Activated T-cell treated with anti-CD3 and anti-CD28 coated beads, Interleukin-2, amount 50 U/mL, for 48 hours (primary cell): ENCODE data around the gene TMPRSS4.
A peak's percentile ranks its signal among the peaks of the same experiment; 100 is the strongest.

Experiments used
- DNase-seq, 2 experiments: peaks; one replicate each; pipeline ENCODE4 v3.0.0-alpha.2; 2020

The TMPRSS4 gene

GRCh38 chr11:118108513-118108912, 31.6 kb downstream of the TMPRSS4 start:
- DNase-seq: no peak

GRCh38 chr11:118109231-118109630, 32.4 kb downstream of the TMPRSS4 start:
- no peak for DNase-seq

- DNase-seq: no peak
These were observed 34.3 kb downstream of the TMPRSS4 start for GRCh38 chr11:118111019-118111743.

GRCh38 chr11:118111744-118112035, 34.8 kb downstream of the TMPRSS4 start:
- no peak for DNase-seq

- DNase-seq: no peak
These were observed 36.0 kb downstream of the TMPRSS4 start for GRCh38 chr11:118112711-118113430.

- DNase-seq: no peak
These were observed 37.4 kb downstream of the TMPRSS4 start for GRCh38 chr11:118114266-118114665.

GRCh38 chr11:118115048-118115447, 38.2 kb downstream of the TMPRSS4 start:
- no peak for DNase-seq

GRCh38 chr11:118117790-118118601, 41.1 kb downstream of the TMPRSS4 start:
- peak; percentile 29 to 37 for DNase-seq

- DNase-seq: no peak
These were observed 43.9 kb downstream of the TMPRSS4 start for GRCh38 chr11:118120793-118121192.

- no peak for DNase-seq
These were observed 48.2 kb downstream of the TMPRSS4 start for GRCh38 chr11:118124929-118125535.

GRCh38 chr11:118126082-118126838, 49.4 kb downstream of the TMPRSS4 start:
- no peak for DNase-seq

GRCh38 chr11:118128310-118128709, 51.4 kb downstream of the TMPRSS4 start:
- DNase-seq: no peak

- no peak for DNase-seq
These were observed 52.0 kb downstream of the TMPRSS4 start for GRCh38 chr11:118128721-118129470.

GRCh38 chr11:118129471-118130172, 52.7 kb downstream of the TMPRSS4 start:
- DNase-seq: no peak

GRCh38 chr11:118132385-118133151, 55.7 kb downstream of the TMPRSS4 start:
- no peak for DNase-seq

- DNase-seq: no peak
These were observed 56.9 kb downstream of the TMPRSS4 start for GRCh38 chr11:118133816-118134215.

- DNase-seq: no peak
These were observed 58.3 kb downstream of the TMPRSS4 start for GRCh38 chr11:118135051-118135795.

GRCh38 chr11:118135796-118136165, 58.9 kb downstream of the TMPRSS4 start:
- DNase-seq: no peak

GRCh38 chr11:118136341-118136740, 59.5 kb downstream of the TMPRSS4 start:
- no peak for DNase-seq

GRCh38 chr11:118136801-118137200, 59.9 kb downstream of the TMPRSS4 start:
- DNase-seq: no peak
